GM12801 (cell line): ENCODE measurements around the gene C1orf35.

ENCODE experiments used
- CTCF ChIP-seq: IDR thresholded peaks from one replicate; pipeline ENCODE4 v1.5.1; 2011; ENCODE audit warnings: control low read depth; ENCODE audit not compliant: insufficient read length; ENCODE audit errors: extremely low read depth

Gene C1orf35

GRCh38 chr1:228077565-228078330 lies 25.4 kb downstream of the C1orf35 start:
- no peak for TF ChIP-seq CTCF

GRCh38 chr1:228076796-228077430 lies 26.2 kb downstream of the C1orf35 start:
- TF ChIP-seq CTCF = no peak

- no peak for TF ChIP-seq CTCF
Measured at GRCh38 chr1:228075801-228076271, 27.3 kb downstream of the C1orf35 start.

GRCh38 chr1:228074954-228075730 lies 28.0 kb downstream of the C1orf35 start:
- TF ChIP-seq CTCF = no peak

- TF ChIP-seq CTCF = no peak
Measured at GRCh38 chr1:228073857-228074545, 29.1 kb downstream of the C1orf35 start.

GRCh38 chr1:228073061-228073856 lies 29.9 kb downstream of the C1orf35 start:
- no peak for TF ChIP-seq CTCF
